Measurements from ENCODE around the gene TM4SF18.
"Not testable (repeated sequence)": the region's sequence is repeated elsewhere in the genome, so short reads cannot be mapped to it uniquely, and the experiment has no call there.

TM4SF18 gene, protein sequence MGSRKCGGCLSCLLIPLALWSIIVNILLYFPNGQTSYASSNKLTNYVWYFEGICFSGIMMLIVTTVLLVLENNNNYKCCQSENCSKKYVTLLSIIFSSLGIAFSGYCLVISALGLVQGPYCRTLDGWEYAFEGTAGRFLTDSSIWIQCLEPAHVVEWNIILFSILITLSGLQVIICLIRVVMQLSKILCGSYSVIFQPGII

DNA sequence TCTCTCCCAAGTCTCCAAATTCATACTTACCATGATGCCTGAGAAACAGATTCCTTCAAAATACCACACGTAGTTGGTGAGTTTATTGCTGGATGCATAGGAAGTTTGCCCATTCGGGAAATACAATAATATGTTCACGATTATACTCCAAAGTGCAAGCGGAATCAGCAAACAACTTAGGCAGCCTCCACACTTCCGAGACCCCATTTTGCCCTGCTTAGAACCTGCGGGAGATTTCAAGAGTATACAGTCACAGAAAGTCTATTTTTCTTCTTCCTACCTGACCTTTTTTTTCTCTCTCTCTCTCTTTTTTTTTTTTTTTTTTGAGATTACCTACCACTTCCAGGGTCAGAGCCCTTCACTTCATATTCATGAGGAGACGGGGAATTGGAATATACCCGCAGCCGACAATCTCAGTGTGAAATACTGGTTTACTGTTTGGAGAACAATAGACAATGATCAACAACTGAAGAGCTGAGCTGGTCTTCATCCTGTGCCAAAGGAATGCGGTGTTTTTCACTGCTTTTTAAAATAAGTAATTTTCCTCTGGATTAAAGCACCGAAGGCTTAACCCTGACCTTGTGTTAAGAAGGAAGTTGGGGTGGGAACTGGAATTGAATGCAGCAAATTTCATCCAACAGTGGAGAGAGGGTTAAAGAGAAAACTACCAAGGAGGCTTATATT, at the start of gene TM4SF18:
TSS of gene TM4SF18 (minus strand) at position 461 of the 684 bp plus-strand sequence. CDS start at position 207, 254 bp downstream.
- DNase-seq = no peak

- no peak for DNase-seq
Observed at GRCh38 chr3:149382518-149382917, 49.1 kb upstream of the TM4SF18 start.

DNA sequence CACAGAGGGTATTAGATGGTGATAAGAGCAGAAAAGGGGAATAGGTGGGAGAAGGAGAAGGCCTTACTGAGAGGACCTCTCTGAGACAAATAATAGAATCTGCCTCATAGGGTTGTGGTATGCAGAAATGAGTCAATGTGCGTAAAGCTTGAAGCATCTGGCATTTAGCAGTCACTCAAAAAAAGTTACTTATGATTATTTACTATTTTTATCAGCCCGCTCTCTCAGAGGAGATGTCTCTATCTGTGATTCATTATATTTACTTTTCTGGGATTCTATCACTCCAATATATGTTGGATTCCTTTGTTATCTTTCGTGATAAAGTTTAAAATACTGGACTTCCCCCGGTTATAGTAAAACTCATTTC, 48.6 kb upstream of the TM4SF18 start:
- no peak for DNase-seq

- DNase-seq = no peak
Observed at GRCh38 chr3:149381173-149382100, 48.0 kb upstream of the TM4SF18 start.

DNA sequence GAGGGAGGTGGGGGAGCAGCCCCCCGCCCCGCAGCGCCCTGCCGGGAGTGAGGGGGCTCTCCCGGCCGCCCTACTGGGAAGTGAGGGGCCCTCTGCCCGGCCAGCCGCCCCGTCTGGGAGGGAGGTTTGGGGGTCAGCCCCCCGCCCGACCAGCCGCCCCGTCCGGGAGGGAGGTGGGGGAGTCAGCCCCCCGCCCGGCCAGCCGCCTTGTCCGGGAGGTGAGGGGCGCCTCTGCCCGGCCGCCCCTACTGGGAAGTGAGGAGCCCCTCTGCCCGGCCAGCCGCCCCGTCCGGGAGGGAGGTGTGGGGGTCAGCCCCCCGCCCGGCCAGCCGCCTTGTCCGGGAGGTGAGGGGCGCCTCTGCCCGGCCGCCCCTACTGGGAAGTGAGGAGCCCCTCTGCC, 46.8 kb upstream of the TM4SF18 start:
- not testable (repeated sequence) for DNase-seq

DNA sequence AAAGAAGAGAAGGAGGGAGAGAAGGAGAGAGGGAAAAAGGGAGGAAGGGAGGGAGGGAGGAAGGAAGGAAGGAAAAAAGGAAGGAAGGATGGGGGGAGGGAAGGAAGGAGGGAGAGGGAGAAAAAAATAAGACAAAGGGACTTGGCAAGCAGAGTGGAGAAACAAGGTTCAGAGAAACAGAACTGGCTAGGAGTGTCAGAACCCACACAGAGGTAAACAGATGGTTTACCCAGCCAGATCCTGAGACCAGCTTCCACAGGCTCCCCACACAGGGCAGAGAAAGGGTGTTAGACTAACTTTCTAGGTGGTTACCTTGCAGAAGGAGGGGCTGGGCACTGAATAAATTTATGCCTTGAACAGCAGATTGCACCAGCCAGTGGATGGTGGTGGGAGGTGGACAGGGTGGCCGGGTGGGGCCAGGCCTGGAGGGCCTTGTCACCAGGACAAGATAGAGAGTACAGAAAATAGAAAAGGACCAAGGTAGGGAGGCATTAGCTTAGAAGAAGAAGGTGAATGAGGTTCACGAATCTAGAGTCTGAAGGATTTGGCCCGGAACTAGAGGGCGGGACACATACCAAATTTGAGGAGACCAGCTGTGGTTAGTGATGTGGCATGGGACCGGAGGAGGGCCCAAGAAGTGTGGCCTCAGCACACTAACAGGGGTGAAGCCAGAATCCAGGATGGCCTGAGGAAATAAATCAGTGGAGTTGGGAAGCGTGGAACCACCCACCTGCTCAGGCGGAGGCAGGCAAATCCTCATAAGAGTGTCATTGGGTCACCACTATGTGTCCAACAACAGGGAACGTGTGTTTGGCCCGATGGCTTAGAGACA, 45.3 kb upstream of the TM4SF18 start:
- no peak for DNase-seq

DNA sequence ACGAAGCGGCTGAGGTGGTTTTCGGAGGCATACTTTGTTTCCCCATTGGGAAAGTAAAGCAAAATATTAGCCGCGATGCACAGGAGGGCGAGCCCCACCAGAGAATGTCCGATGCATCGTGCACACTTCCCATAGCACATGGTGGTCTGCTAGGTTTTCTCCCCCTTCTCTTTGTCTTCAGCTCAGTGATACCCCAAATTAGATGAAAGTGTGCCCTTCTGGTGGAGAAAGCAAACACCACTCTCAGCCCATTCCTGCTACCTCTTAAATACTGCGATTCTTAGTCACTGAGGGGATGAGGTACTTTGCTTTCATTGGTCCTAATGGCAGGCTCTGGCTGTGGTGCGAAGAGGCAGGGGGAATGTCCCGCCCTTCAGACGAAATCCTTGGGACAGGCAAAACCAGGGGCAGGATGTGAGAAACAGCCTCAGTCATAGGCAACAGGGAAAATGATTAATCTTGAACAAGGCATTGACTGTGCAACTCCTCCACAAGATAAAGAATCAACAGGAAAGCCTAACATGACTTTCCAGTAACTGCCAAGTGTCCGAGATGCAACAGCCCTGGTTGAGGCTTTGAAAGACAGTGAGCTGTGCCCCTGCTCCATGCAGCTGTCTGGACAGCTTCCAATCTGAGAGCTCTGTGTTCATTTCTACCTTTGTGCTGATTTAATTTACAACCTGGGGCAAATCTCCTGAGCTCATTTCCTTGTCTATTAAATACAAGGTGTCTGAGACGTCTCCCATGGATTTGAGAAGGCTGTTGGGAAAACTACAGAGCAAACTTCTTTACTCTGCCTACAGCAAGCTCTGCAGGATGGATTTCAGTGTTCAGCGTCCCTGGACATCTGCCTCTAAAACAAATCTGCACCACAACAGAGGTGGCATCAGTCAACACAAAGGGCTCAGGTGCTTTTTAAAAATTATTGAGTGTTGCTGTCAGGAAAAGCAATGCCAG, 44.2 kb upstream of the TM4SF18 start, which contains the start of gene TM4SF1:
TSS of gene TM4SF1 (minus strand) at position 242 of the 957 bp plus-strand sequence. CDS start at position 140, 102 bp downstream.
- peak; percentile 58 for DNase-seq

GRCh38 chr3:149376718-149377407, 43.4 kb upstream of the TM4SF18 start:
- DNase-seq = no peak

- DNase-seq = no peak
Observed at GRCh38 chr3:149375501-149376196, 42.2 kb upstream of the TM4SF18 start.

- no peak for DNase-seq
Observed at GRCh38 chr3:149374793-149375500, 41.5 kb upstream of the TM4SF18 start.

DNA sequence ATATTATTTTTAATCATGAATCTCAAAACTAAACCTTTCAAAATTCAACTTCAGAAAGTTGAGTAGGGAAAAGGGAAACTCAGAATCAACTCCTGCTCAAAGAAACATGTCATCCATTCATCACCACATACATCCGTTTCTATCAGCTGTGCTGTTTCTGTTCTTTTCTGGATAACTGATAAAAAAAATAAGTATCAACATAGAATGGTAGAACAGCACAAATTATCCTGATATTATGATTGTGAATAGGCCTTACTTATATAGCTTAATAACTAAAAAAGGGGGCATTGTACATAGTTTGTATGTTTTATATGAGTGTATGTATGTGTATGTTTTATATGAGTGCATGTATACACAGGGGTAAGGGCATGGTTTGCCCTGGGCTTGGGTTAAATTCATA, 41.0 kb upstream of the TM4SF18 start:
- no peak for DNase-seq

- peak; percentile 73 for DNase-seq
Observed at GRCh38 chr3:149373235-149374125, 40.0 kb upstream of the TM4SF18 start.

GRCh38 chr3:149371723-149372114, 38.3 kb upstream of the TM4SF18 start:
- DNase-seq = no peak

GRCh38 chr3:149371001-149371722, 37.7 kb upstream of the TM4SF18 start:
- DNase-seq = peak; percentile 41

DNA sequence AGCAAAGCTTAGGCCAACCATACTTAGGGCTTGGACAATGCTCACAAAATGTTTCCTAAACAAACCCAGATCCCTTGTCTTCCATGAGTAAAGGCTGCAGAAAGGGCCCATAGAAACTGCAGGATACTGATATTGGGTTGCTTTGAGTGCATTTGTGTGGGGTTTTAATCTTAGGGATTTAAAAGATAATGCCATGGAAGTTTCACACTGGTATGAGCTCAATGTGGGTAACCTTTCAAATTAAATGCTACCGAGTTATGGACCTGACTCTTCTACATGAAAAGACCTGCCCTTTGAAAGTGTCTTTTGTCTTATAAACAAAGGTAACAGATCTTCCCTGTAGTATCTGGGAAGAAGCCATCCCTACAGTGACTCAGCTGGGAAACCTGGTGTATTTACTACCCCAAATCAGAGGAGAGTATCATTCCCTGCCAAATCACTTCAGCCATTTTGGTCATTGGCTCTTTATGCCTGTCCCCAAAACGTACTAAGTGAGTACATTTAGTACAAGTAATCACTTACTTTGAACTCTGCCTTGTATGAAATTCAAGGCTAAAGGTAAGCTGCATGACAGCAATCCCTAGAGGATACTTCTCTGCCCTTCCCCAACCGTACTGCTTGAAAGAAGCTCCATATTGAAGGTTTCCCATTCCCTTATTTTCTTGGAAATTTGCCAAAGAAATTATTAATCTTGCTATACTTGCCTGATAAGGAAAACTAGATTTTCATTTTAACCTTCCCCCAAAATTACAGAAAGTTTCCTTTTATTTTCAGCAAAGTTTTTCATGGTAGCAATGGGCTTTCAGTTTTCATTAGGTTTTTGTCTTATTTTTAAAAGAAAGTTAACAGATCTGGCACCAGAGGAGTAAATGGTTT, 36.8 kb upstream of the TM4SF18 start:
- DNase-seq = no peak

DNA sequence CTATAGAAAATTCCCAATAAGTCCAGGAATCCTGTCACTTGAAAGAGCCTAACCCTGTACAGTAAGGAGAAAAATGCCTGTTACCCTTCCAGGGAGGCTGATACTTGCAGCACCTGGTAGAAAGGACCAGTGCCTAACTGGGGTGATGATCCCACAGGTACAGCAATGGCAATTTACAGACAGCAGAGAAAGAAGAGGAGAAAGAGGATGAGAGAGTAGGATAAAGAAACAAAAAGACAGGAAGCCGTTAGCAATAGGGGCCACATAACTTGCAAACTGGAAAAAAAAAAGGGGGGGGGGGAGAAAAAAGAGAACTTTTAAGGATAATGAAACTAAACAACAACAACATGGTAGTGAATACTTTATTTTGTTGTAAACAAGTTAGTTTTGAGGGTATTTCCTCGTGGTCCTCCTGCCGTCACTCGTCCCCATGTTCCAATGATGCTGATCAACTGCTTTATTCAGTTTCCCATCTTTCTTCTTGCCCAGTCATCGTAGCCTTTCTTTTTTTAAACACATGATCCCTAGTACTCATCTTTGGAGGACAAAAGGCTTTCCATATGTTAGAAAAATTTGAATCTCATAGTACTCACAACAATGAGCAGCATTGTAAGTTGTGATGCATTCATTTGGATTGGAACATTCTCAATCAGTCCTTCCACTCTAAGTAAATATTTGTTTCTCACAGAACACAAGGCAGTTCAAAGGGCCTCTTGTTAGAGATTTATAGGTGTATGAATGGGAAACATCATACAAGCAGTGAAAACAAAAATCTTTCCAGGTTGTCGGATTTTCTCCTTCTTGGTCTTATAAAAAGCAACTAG, 35.5 kb upstream of the TM4SF18 start:
- no peak for DNase-seq
